ENCODE results near the gene CTSD.

The CTSD gene

DNA sequence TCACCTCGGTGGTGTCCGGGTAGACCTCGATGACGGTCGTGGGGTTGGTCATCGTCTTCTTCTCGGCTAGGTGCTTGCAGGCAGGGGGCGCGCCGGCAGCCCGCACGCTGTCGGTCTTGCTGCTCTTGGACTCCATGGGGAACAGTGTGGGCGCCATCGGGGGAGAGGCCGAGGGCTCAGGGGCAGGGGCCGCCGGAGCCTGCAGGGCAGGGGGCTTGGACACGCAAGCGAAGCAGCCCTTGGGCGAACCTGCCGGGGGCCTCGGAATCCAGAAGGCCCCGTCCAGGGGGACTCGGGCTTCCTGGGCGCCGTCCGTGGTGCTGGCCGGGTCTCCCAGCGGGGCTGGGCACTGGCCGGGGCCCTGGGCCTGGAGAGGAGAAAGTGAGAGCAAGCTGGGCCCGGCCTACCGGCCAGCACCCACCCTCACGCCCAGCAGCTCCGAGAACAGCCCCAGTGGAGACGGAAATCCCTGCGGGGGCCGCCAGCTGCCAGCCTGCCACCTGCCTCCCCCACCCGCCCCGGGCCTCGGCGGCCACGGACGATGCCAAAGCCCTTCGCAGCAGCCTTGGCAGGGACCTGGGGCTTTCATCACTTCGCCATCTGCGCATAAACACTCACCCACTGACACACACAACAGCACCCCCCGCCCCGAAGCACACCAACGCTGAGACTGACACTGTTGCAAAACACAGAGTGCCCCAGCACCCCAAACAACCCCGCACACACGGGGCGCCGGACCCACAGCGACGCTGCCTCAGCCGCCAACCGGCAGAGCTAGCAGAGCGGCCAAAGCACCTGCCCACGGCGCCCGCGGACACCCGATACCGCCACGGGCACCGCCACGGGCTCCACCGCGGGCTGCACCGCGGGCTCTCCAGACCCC is 15.7 kb downstream of the CTSD start:
- TF ChIP-seq, protein P1, sequence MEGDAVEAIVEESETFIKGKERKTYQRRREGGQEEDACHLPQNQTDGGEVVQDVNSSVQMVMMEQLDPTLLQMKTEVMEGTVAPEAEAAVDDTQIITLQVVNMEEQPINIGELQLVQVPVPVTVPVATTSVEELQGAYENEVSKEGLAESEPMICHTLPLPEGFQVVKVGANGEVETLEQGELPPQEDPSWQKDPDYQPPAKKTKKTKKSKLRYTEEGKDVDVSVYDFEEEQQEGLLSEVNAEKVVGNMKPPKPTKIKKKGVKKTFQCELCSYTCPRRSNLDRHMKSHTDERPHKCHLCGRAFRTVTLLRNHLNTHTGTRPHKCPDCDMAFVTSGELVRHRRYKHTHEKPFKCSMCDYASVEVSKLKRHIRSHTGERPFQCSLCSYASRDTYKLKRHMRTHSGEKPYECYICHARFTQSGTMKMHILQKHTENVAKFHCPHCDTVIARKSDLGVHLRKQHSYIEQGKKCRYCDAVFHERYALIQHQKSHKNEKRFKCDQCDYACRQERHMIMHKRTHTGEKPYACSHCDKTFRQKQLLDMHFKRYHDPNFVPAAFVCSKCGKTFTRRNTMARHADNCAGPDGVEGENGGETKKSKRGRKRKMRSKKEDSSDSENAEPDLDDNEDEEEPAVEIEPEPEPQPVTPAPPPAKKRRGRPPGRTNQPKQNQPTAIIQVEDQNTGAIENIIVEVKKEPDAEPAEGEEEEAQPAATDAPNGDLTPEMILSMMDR (IDR thresholded peaks at IDR 0.05; ENCODE audit: borderline replicate concordance, insufficient read depth, low read depth, low read length), result no peak
- no peak overlapping the region for H3K4me3 ChIP-seq (ENCODE audit: low read depth, low read length)

DNA sequence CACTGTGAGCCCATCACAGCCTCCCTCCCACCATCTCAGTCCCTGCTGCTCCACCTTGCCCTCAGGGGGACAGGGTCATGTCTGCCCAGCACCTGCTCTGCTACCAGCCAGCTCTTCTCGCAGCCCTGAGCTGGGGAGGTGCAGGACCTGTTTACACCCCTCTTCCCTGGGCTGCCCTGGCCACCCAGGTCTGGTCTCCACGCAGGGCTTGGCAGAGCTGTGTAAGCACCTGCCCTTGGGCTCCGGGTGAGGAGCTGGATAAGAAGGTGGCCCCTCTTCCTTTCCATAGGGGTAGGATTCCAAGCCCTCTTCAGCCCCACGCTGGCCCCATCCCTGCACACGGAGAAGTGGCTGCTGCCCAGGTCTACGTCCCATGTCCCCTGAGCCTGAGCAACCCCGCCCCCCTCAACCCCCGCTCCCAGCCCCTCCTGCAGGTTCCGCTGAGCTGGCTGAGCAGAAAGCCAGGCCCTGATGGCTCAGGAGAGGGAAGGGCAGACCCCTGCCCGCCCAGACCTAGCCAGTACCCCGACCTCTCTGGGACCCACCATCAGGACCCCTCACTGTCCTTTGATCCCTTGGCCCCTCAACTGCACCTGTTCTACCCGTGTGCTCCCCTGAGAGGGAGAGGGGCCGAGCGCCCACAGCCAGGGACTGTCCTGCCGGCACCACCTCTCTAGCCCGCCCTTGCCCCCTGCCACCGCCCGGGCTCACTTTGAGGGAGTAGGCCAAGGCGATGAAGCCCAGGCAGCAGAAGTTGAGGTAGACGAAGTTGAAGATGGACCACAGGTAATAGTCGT is 16.6 kb downstream of the CTSD start:
- TF ChIP-seq, protein P1 (IDR thresholded peaks at IDR 0.05; ENCODE audit: borderline replicate concordance, insufficient read depth, low read depth, low read length), result no peak
- H3K4me3 ChIP-seq (ENCODE audit: low read depth, low read length), result no peak overlapping the region

DNA sequence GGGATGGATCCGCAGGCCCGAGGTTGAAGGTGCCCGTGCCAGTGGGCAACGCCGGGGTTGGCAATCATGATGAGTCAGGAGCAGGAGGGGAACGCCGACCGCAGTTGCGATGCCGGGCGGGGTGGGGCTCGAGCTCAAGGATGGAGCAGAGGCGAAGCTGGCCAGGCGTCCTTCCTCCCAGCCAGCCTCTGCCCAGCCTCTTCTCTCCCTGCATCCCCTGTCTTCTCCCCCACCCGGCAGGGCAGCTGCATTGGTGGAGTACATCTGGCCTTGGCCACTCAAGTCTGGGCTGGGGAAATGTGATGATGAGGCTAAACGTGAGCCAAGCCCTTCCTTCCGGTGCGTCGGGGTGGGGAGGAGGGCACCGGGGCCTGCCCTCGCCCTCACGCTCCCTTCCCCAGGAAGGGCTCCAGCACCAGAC is 17.2 kb downstream of the CTSD start:
- TF ChIP-seq, protein P1 (IDR thresholded peaks at IDR 0.05; ENCODE audit: borderline replicate concordance, insufficient read depth, low read depth, low read length), result no peak
- H3K4me3 ChIP-seq (ENCODE audit: low read depth, low read length), result no peak overlapping the region

DNA sequence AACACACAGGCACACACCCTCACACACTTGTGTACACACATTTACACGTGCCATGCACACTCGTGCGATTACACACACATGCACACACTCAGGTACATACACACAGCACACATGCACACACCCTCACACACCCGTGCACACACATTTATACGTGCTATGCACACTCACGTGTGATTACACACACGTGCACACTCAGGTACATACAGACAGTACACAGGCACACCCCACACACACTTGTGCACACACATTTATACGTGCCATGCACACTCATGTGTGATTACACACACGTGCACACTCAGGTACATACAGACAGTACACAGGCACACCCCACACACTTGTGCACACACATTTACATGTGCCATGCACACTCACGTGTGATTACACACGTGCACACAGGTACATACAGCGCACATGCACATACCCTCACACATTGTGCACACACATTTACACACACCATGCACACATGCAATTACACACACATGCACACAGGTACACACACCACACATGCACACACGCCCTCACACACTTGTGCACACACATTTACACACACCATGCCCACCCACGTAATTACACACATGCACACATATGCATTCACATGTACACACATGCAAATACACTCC is 17.9 kb downstream of the CTSD start:
- TF ChIP-seq, protein P1 (IDR thresholded peaks at IDR 0.05; ENCODE audit: borderline replicate concordance, insufficient read depth, low read depth, low read length), result no peak
- H3K4me3 ChIP-seq (ENCODE audit: low read depth, low read length), result no peak overlapping the region

DNA sequence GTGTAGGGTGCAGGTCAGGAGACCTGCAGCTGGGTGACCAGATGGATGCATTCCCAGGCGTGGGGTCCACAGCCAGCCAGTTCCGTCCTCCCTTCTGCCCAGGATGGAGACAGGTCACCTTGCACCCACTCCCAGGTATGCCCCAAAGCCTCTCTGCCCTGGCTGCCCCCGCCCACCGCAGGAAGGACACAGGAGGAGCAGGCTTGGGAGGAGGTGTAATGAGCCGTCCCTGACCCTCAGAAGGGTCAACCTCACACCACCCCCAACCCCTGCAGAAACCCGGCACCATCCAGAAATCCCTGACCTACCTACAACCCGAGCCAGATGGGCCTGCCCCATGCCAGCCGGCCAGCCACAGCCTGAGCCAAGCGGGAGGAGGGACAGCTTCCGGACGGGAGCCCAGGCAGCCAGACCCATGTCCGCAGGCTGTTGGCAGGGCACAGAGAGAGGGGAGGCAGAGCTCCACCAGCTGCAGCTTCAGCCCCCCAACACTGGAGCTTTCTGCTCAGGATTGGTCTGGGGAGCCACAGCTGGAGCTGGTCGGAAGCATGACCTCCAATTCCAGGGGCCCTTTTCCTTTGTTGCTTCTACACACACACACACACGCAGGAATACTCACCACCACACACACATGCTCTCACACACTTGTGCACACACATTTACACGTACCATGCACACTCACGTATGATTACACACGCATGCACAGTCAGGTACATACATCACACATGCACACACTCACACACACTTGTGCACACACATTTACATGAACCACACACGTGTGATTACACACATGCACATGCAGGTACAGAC is 18.6 kb downstream of the CTSD start:
- TF ChIP-seq, protein P1 (IDR thresholded peaks at IDR 0.05; ENCODE audit: borderline replicate concordance, insufficient read depth, low read depth, low read length), result no peak

DNA sequence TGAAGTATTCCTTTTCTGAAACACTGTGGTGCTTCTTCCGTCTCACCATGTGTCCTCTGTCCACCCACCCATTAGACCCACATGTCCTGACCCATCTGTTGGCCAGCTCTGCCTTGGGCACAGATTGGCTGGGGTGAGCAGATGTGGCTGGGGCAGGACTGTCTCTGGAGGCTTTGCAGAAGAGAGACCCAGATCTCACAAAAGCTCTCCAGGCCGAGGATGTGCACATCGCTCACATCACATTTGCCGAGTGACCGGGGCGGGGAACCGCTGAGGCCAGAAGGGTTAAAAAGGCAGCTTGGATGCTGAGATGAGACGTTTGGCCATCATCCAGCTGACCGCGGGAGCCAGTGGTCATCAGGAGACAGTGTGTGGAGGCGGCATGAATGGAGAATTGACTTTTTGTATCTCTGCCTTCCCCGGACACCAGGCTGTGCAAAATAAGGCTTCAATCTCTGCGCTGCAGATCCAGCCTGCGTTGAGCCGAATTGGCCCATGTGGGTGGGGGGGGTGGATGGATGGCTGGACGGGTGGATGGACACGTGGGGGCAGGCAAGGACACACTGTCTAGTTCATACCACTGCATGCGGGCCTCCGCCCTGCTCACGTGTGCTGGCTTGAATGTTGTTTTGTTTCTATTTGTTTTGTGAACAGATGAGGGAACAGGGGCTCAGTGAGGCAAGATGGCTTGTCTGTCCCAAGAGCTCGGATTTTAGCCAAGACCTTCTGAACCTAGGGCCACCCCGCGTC is 19.4 kb downstream of the CTSD start:
- TF ChIP-seq, protein P1 (IDR thresholded peaks at IDR 0.05; ENCODE audit: borderline replicate concordance, insufficient read depth, low read depth, low read length), result no peak
- no peak overlapping the region for H3K4me3 ChIP-seq (ENCODE audit: low read depth, low read length)

More for the DNA sequence above, 18.6 kb downstream of the CTSD start:
- no peak overlapping the region for H3K4me3 ChIP-seq (ENCODE audit: low read depth, low read length)
